Measurements from ENCODE around the gene TBK1. TPM values are rescaled to one million over a fixed set of nuclear protein-coding genes. Genes with fewer than 3 reads are reported as not detected.

Gene TBK1
- polyA plus RNA-seq, 1 donor from 2014 or later, result 19.7 TPM

- H3K9me2 ChIP-seq (ENCODE audit: insufficient read depth, low read length), result no peaks in the 10 kb centered on the region
Measured at GRCh38 chr12:64461634-64462414, 9.9 kb downstream of the TBK1 start.

GRCh38 chr12:64466178-64466577 is 14.3 kb downstream of the TBK1 start:
- H3K9me3 ChIP-seq (ENCODE audit: low read length), result no peaks in the 10 kb centered on the region
- H3K4me3 ChIP-seq (ENCODE audit: low read length), result no peak overlapping the region
- H3K4me2 ChIP-seq (ENCODE audit: low read length), result no peak overlapping the region
- H3K27me3 ChIP-seq (ENCODE audit: insufficient read depth, low read depth, low read length), result no peaks in the 10 kb centered on the region
- no peaks in the 10 kb centered on the region for H3K9me2 ChIP-seq (ENCODE audit: insufficient read depth, low read length)
- no peaks in the 10 kb centered on the region for H3F3A ChIP-seq (ENCODE audit: insufficient read depth, low read length, poor library complexity, severe bottlenecking)
- H3K27ac ChIP-seq (ENCODE audit: low read length), result no peak overlapping the region
- no peaks in the 10 kb centered on the region for H4K20me1 ChIP-seq (ENCODE audit: insufficient read depth)
- no peaks in the 10 kb centered on the region for H3K79me2 ChIP-seq (replicated peaks; ENCODE audit: insufficient read depth, low read length)
- no peak overlapping the region for H3K9ac ChIP-seq (ENCODE audit: low read length)
- TF ChIP-seq TAF1 (IDR thresholded peaks at IDR 0.05; ENCODE audit: low read depth), result no peak
- no peaks in the 10 kb centered on the region for H3K36me3 ChIP-seq (ENCODE audit: insufficient read depth, low read length)
- H2AFZ ChIP-seq (ENCODE audit: low read depth, low read length), result no peak overlapping the region

More at GRCh38 chr12:64461634-64462414, 9.9 kb downstream of the TBK1 start:
- no peak overlapping the region for H3K4me3 ChIP-seq (ENCODE audit: low read length)
- H3F3A ChIP-seq (ENCODE audit: insufficient read depth, low read length, poor library complexity, severe bottlenecking), result no peaks in the 10 kb centered on the region
- H3K79me2 ChIP-seq (replicated peaks; ENCODE audit: insufficient read depth, low read length), result no peaks in the 10 kb centered on the region
- H3K4me2 ChIP-seq (ENCODE audit: low read length), result no peak overlapping the region
- no peaks in the 10 kb centered on the region for H3K27me3 ChIP-seq (ENCODE audit: insufficient read depth, low read depth, low read length)
- no peak overlapping the region for H3K9ac ChIP-seq (ENCODE audit: low read length)
- H3K27ac ChIP-seq (ENCODE audit: low read length), result no peak overlapping the region
- no peaks in the 10 kb centered on the region for H3K36me3 ChIP-seq (ENCODE audit: insufficient read depth, low read length)
- H3K9me3 ChIP-seq (ENCODE audit: low read length), result no peaks in the 10 kb centered on the region
- no peaks in the 10 kb centered on the region for H4K20me1 ChIP-seq (ENCODE audit: insufficient read depth)
- no peak overlapping the region for H2AFZ ChIP-seq (ENCODE audit: low read depth, low read length)
- no peak for TF ChIP-seq TAF1 (IDR thresholded peaks at IDR 0.05; ENCODE audit: low read depth)
- TF ChIP-seq POLR2AphosphoS5 (IDR thresholded peaks at IDR 0.05), result no peak
- no peak for TF ChIP-seq MXI1 (conservative IDR thresholded peaks at IDR 0.05; ENCODE audit: poor library complexity, severe bottlenecking)
- no peak for TF ChIP-seq RAD21 (conservative IDR thresholded peaks at IDR 0.05)
- no peak for TF ChIP-seq CTCF (IDR thresholded peaks at IDR 0.05; ENCODE audit: poor library complexity, severe bottlenecking)
- no peak for TF ChIP-seq EP300 (conservative IDR thresholded peaks at IDR 0.05; ENCODE audit: poor library complexity, severe bottlenecking)
- TF ChIP-seq REST (IDR thresholded peaks at IDR 0.05; ENCODE audit: borderline replicate concordance), result no peak
- TF ChIP-seq EZH2 (IDR thresholded peaks at IDR 0.05; ENCODE audit: borderline replicate concordance, insufficient read depth, low read length, poor library complexity, severe bottlenecking), result no peak
- no peak for TF ChIP-seq SMC3 (conservative IDR thresholded peaks at IDR 0.05; ENCODE audit: poor library complexity)
